Psoas muscle (tissue), 8 donors: Measurements from ENCODE around the gene AGPAT3. TPM values are rescaled to one million over a fixed set of nuclear protein-coding genes. Genes with fewer than 3 reads are reported as not detected.

ENCODE experiments used
- ATAC-seq, 4 donors: fragments of 200-7000 bp; cut with Tn5 transposase; one replicate each; pipeline ENCODE4 v1.9.1; 2020; ENCODE audit warnings: moderate library complexity in 3 of 4, mild to moderate bottlenecking in 2 of 4
- DNase-seq, 2 donors: peaks; one replicate each; pipeline ENCODE4 v3.0.0-alpha.2; 2020
- H3K27ac ChIP-seq: fragments of 200-600 bp; one replicate; pipeline ENCODE4 v1.8.0; 2022
- H3K27me3 ChIP-seq, 3 donors: fragments of 200-600 bp in 1 of 3; one replicate each; pipeline versions ENCODE4 v1.6.1 to v1.8.0; 2013 to 2022; ENCODE audit warnings: low read length in 2 of 3, mild to moderate bottlenecking in 2 of 3, moderate library complexity in 1 of 3; ENCODE audit not compliant: insufficient read depth in 3 of 3
- H3K36me3 ChIP-seq, 2 donors: fragments of 200-600 bp in 1 of 2; one replicate each; pipeline versions ENCODE4 v1.6.1 to v1.8.0; 2013 to 2022; ENCODE audit warnings: low read depth in 1 of 2, mild to moderate bottlenecking in 1 of 2, moderate library complexity in 1 of 2; ENCODE audit not compliant: insufficient read depth in 1 of 2
- H3K4me1 ChIP-seq: fragments of 200-600 bp; one replicate; pipeline ENCODE4 v1.8.0; 2022
- H3K4me3 ChIP-seq: fragments of 200-600 bp; one replicate; pipeline ENCODE4 v1.8.0; 2022; ENCODE audit warnings: mild to moderate bottlenecking
- H3K9me3 ChIP-seq: fragments of 200-600 bp; one replicate; pipeline ENCODE4 v1.8.0; 2022
- CTCF ChIP-seq: fragments of 200-600 bp; IDR thresholded peaks from one replicate; pipeline ENCODE4 v1.8.0; 2022; ENCODE audit warnings: antibody characterized with exemption
- WGBS, 3 donors: extraction: QIAGEN DNeasy Blood & Tissue Kit; methylation state at CpG; one replicate each; pipeline versions ENCODE4 v1.1.6 to v1.1.7; 2013; 5-methylcytosine and 5-hydroxymethylcytosine counted together
- intact Hi-C, 2 donors: fragments of 100-400 bp; cut with DNase I; formaldehyde crosslinking; loops; one replicate each; pipeline versions ENCODE4 v1.11.0 to v1.14.2; 2022
- polyA plus RNA-seq, 3 donors: library from polyadenylated mRNA; stranded (reverse); fragments of 200-250 nt; gene quantifications; one replicate each; pipeline ENCODE4 v1.2.3, GENCODE V29; 2013
- total RNA-seq, 4 donors: library from RNA; stranded (reverse); fragmentation: NEBNext Ultra II Directional in 2 of 4; extraction: Animal tissue kit (Norgen Biotek cat#: 25700) in 2 of 4; gene quantifications; one replicate each; pipeline versions ENCODE4 v1.2.1 to v1.2.4, GENCODE V29; 2021 to 2023
- donor health status: healthy with polysubstance abuse.
- donor health status: DM: no; HTN: no; CAD: no; lungs with moderate emphysema.
- donor health status: Bipolar disorder and iron deficiency.
- donor health status: healthy.
- donor health status: DM: yes; HTN: yes; CAD: no.
- donor health status: DM: no; HTN: no; CAD: no.
- donor health status: DM: no; HTN: no; CAD: no.
- donor health status: DM: yes; HTN: yes; CAD: no.

Gene AGPAT3
- total and polyA plus RNA-seq, 7 donors = 28.4 to 117 (median 50.7) TPM

GRCh38 chr21:43934116-43934515 lies 69.1 kb downstream of the AGPAT3 start:
- no peak for ATAC-seq
- H3K36me3 ChIP-seq = no peaks in the 10 kb centered on the region
- H3K4me3 ChIP-seq = no peak overlapping the region
- no peaks in the 10 kb centered on the region for H3K27me3 ChIP-seq
- no peaks in the 10 kb centered on the region for H3K9me3 ChIP-seq
- no peak overlapping the region for H3K27ac ChIP-seq
- DNase-seq = peak in 1 of 2 donors; percentile 50
- intact Hi-C loops = no loop called here
- peaks cover 43% of the 10 kb centered on the region for H3K4me1 ChIP-seq
- no peak for TF ChIP-seq CTCF
- whole genome bisulfite sequencing, 3 donors = 92 to 94% (median 93%) methylated on average over 15 of the region's 15 CpGs

GRCh38 chr21:43934716-43935705 lies 70.0 kb downstream of the AGPAT3 start:
- no peaks in the 10 kb centered on the region for H3K27me3 ChIP-seq
- intact Hi-C loops = loop anchor here in 1 of 2 donors (5.0 kb wide), 2 partner anchors 73 to 123 kb away; no protein-coding TSS in a partner anchor
- peaks cover 47% of the 10 kb centered on the region for H3K4me1 ChIP-seq
- DNase-seq (peak in 1 of 2 donors; percentile 64), ATAC-seq (peak in 1 of 4 donors; percentile 31)
- no peak for TF ChIP-seq CTCF
- WGBS, 3 donors = 92 to 95% (median 93%) methylated on average over 41 of the region's 41 CpGs
- H3K27ac ChIP-seq = peak overlapping the region; percentile 70
- H3K9me3 ChIP-seq = no peaks in the 10 kb centered on the region
- H3K4me3 ChIP-seq = no peak overlapping the region
- H3K36me3 ChIP-seq = no peaks in the 10 kb centered on the region

DNA sequence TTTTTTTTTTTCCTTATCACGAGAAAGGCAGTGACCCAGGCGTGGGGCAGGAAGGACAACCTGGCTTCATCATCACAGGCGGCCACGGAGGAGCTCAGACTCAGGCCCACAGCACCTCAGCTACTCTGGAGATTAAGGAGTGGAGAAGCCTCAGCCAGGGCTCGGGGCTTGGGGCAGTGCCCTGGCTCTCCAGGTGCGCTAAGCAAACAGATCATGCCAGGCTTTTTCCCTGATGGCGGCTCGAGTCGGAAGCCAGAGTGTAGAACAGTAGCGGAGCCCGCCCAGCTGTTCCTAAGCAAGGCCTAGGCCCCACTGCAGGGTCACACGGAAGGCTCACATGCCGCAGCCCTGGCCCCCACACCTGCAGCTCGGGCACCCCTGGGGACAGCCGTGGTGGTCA lies 70.7 kb downstream of the AGPAT3 start:
- 58 to 63% (median 62%) methylated on average over 15 of the region's 15 CpGs for WGBS, 3 donors
- intact Hi-C loops = loop anchor here in 1 of 2 donors (5.0 kb wide), 2 partner anchors 73 to 123 kb away; no protein-coding TSS in a partner anchor
- Histone ChIP-seq H3K4me3 (no peak overlapping the region), H3K27me3 (no peaks in the 10 kb centered on the region), H3K9me3 (no peaks in the 10 kb centered on the region), H3K4me1 (peaks cover 46% of the 10 kb centered on the region), H3K36me3 (no peaks in the 10 kb centered on the region), H3K27ac (peak overlapping the region; percentile 70)
- DNase-seq (peak in 1 of 2 donors; percentile 49), ATAC-seq (no peak)
- TF ChIP-seq CTCF = no peak

- TF ChIP-seq CTCF = no peak
- DNase-seq (peak; percentile 26 to 66), ATAC-seq (peak; percentile 11 to 46 (median 24))
- no peaks in the 10 kb centered on the region for H3K36me3 ChIP-seq
- 33 to 53% (median 38%) methylated on average over 25 of the region's 25 CpGs for WGBS, 3 donors
- H3K4me3 ChIP-seq = peak overlapping the region; percentile 8
- peaks cover 46% of the 10 kb centered on the region for H3K4me1 ChIP-seq
- intact Hi-C loops = loop anchor here in 1 of 2 donors (5.0 kb wide), 2 partner anchors 74 to 124 kb away; no protein-coding TSS in a partner anchor
- H3K27me3 ChIP-seq = no peaks in the 10 kb centered on the region
- peak overlapping the region; percentile 70 for H3K27ac ChIP-seq
- H3K9me3 ChIP-seq = no peaks in the 10 kb centered on the region
These were observed 71.4 kb downstream of the AGPAT3 start for GRCh38 chr21:43936247-43936967.
